Endothelial cell of umbilical vein (primary cell): Measurements from ENCODE around the gene SEC61G. TPM values are rescaled to one million over a fixed set of nuclear protein-coding genes. Genes with fewer than 3 reads are reported as not detected.

Experiments used
- BruUV-seq: library from RNA; stranded (reverse); fragments of 400-500 nt; replicated peaks from 2 replicates; lab custom pipeline; 2021; lab: Mats Ljungman, UMichigan
- CTCF ChIA-PET: fragments of 300-600, 350-600 bp; sonication (Branson Sonifier 250); formaldehyde crosslinking; loops from one replicate; lab custom pipeline; 2021; ENCODE audit warnings: antibody characterized with exemption, inconsistent platforms; lab: Charles Lee
- POLR2A ChIA-PET: fragments of 300-600, 350-600 bp; sonication (Branson Sonifier 250); formaldehyde crosslinking; loops from one replicate; lab custom pipeline; 2021; ENCODE audit warnings: antibody characterized with exemption, inconsistent platforms; lab: Charles Lee
- DNase-seq: peaks from one replicate; pipeline ENCODE4 v3.0.0-alpha.2; 2011; ENCODE audit warnings: low read depth, low spot score
- FAIRE-seq: peaks from 2 replicates; lab custom pipeline; 2011; peaks lifted over from hg19 to GRCh38; lab: Jason Lieb, UNC
- H2AFZ ChIP-seq: 2 replicates; pipeline ENCODE4 v1.6.0; 2012; ENCODE audit warnings: low read depth, low read length, control low read depth, inconsistent platforms
- H3K27ac ChIP-seq: 2 replicates; pipeline ENCODE4 v1.5.1; 2011; ENCODE audit warnings: low read depth, mild to moderate bottlenecking, control low read depth, low read length, moderate library complexity; ENCODE audit not compliant: insufficient read depth
- H3K27me3 ChIP-seq, 2 experiments: 2 replicates each; pipeline versions ENCODE4 v1.6.0 to v1.6.1; 2011; ENCODE audit warnings: low read length in 2 of 2, mixed read lengths in 1 of 2; ENCODE audit not compliant: control insufficient read depth in 2 of 2, insufficient read depth in 2 of 2
- H3K36me3 ChIP-seq, 2 experiments: 2 replicates in 1 of 2; 3 replicates in 1 of 2; pipeline ENCODE4 v1.5.1; 2011; ENCODE audit warnings: low read length in 2 of 2, mild to moderate bottlenecking in 1 of 2, moderate library complexity in 1 of 2; ENCODE audit not compliant: control insufficient read depth in 2 of 2, insufficient read depth in 2 of 2; ENCODE audit errors: extremely low read depth in 1 of 2
- H3K4me1 ChIP-seq: 3 replicates; pipeline ENCODE4 v1.5.1; 2011; ENCODE audit warnings: mild to moderate bottlenecking, low read length; ENCODE audit not compliant: control insufficient read depth, insufficient read depth; ENCODE audit errors: extremely low read depth
- H3K4me2 ChIP-seq: 2 replicates; pipeline ENCODE4 v1.6.1; 2011; ENCODE audit warnings: low read length, control low read depth, mixed read lengths; ENCODE audit not compliant: insufficient read depth
- H3K4me3 ChIP-seq, 3 experiments: fragments of 200-600 bp in 1 of 3; sonication (generic), shearing (Covaris generic) in 1 of 3; replicated peaks in 1 of 3; 2 replicates each; pipeline ENCODE4 v1.5.1; 2011 to 2016; ENCODE audit warnings: control low read depth in 3 of 3, low read length in 3 of 3, mild to moderate bottlenecking in 2 of 3, inconsistent platforms in 1 of 3, low read depth in 1 of 3, moderate library complexity in 1 of 3; ENCODE audit not compliant: insufficient read depth in 1 of 3
- H3K79me2 ChIP-seq: 2 replicates; pipeline ENCODE4 v1.6.0; 2012; ENCODE audit warnings: low read length, inconsistent platforms; ENCODE audit not compliant: control insufficient read depth, insufficient read depth
- H3K9ac ChIP-seq: replicated peaks from 2 replicates; pipeline ENCODE3; 2011; ENCODE audit warnings: low read length, control low read depth; ENCODE audit not compliant: insufficient read depth; ENCODE audit errors: extremely low read depth
- H3K9me1 ChIP-seq: replicated peaks from 3 replicates; pipeline ENCODE4 v1.6.0; 2011; ENCODE audit warnings: mild to moderate bottlenecking, low read length; ENCODE audit not compliant: control insufficient read depth, insufficient read depth; ENCODE audit errors: extremely low read depth
- H3K9me3 ChIP-seq: replicated peaks from 2 replicates; pipeline ENCODE4 v1.5.1; 2012; ENCODE audit warnings: low read length, inconsistent platforms; ENCODE audit not compliant: control insufficient read depth, insufficient read depth
- H4K20me1 ChIP-seq: replicated peaks from 2 replicates; pipeline ENCODE3; 2011; ENCODE audit warnings: mild to moderate bottlenecking, low read length; ENCODE audit not compliant: control insufficient read depth, insufficient read depth; ENCODE audit errors: extremely low read depth
- CTCF ChIP-seq, 2 donors: IDR thresholded peaks; 1 replicate in 1 of 2; 2 replicates in 1 of 2; pipeline ENCODE4 v1.5.1; 2011; ENCODE audit warnings: low read length in 2 of 2, mild to moderate bottlenecking in 2 of 2, moderate library complexity in 2 of 2, control low read depth in 1 of 2, inconsistent platforms in 1 of 2, low read depth in 1 of 2; ENCODE audit not compliant: insufficient read depth in 1 of 2; ENCODE audit errors: extremely low read depth in 1 of 2
- EZH2 ChIP-seq: IDR thresholded peaks from 2 replicates; pipeline ENCODE4 v1.6.1; 2012; ENCODE audit warnings: borderline replicate concordance, low read depth, mild to moderate bottlenecking, moderate library complexity, low read length, inconsistent platforms; ENCODE audit not compliant: severe bottlenecking
- FOS ChIP-seq: IDR thresholded peaks from 2 replicates; pipeline ENCODE4 v1.6.1; 2011; ENCODE audit warnings: mild to moderate bottlenecking, low read length, moderate library complexity, borderline replicate concordance; ENCODE audit not compliant: insufficient read depth
- GATA2 ChIP-seq: IDR thresholded peaks from 2 replicates; pipeline ENCODE4 v1.7.0; 2011; ENCODE audit warnings: low read depth, mild to moderate bottlenecking, moderate library complexity, mixed read lengths, low read length; ENCODE audit not compliant: insufficient read length, insufficient read depth
- JUN ChIP-seq: IDR thresholded peaks from 2 replicates; pipeline ENCODE4 v1.6.1; 2011; ENCODE audit warnings: borderline replicate concordance, low read depth; ENCODE audit not compliant: insufficient read length, insufficient read depth
- MAX ChIP-seq: IDR thresholded peaks from 2 replicates; pipeline ENCODE4 v1.6.1; 2011; ENCODE audit not compliant: insufficient read depth, insufficient read length
- MYC ChIP-seq: IDR thresholded peaks from one replicate; pipeline ENCODE4 v1.6.1; 2011; ENCODE audit warnings: mild to moderate bottlenecking, low read depth, low read length
- POLR2A ChIP-seq: IDR thresholded peaks from 2 replicates; pipeline ENCODE4 v1.6.1; 2012; ENCODE audit warnings: low read depth, mild to moderate bottlenecking, control low read depth, low read length
- POLR2AphosphoS5 ChIP-seq: IDR thresholded peaks from 2 replicates; pipeline ENCODE4 v1.6.1; 2012; ENCODE audit warnings: low read depth, mild to moderate bottlenecking, control low read depth, low read length, moderate library complexity; ENCODE audit not compliant: insufficient read depth
- dilution Hi-C: fragments of 300-500 bp; cut with MboI; formaldehyde crosslinking; loops from one replicate; pipeline ENCODE4 v1.15.0; 2019; ENCODE audit warnings: low sequenced_read_pairs; ENCODE audit not compliant: extremely low pct_ligation_motif_present
- intact Hi-C: fragments of 100-400 bp; cut with micrococcal nuclease; formaldehyde crosslinking; loops from one replicate; pipeline ENCODE4 v1.10.0; 2022
- polyA plus RNA-seq, 4 experiments: library from polyadenylated mRNA; depleted of rRNA in 3 of 4; stranded (reverse) in 3 of 4; unstranded in 1 of 4; fragments of >200 nt; gene quantifications; 2 replicates each; pipeline versions ENCODE4 v1.2.1 to v1.2.3, GENCODE V29; 2011 to 2012; ENCODE audit warnings: missing spikeins in 1 of 4
- total RNA-seq: library from RNA; stranded (reverse); gene quantifications from 2 replicates; pipeline ENCODE4 v1.2.3, GENCODE V29; 2021

The SEC61G gene
- total and polyA plus RNA-seq, 2 donors (not counting 3 experiments of a cell fraction or from before 2014, with no cell fraction given): 201 to 401 TPM

- Histone ChIP-seq H4K20me1 (no peaks in the 10 kb centered on the region), H3K9me1 (no peaks in the 10 kb centered on the region), H3K4me2 (no peak overlapping the region), H3K79me2 (no peaks in the 10 kb centered on the region), H3K27ac (no peak overlapping the region), H3K27me3 (peaks cover 20 to 41% of the 10 kb centered on the region in 2 experiments), H2AFZ (no peak overlapping the region), H3K9me3 (no peaks in the 10 kb centered on the region), H3K4me3 (no peak overlapping the region), H3K4me1 (no peaks in the 10 kb centered on the region), H3K36me3 (no peaks in the 10 kb centered on the region), H3K9ac (no peak overlapping the region)
- ChIA-PET POLR2A (no interaction called here), CTCF (interaction anchor here (0.9 to 1.4 kb wide), 3 partner anchors 11 to 456 kb away, joined by 3 to 5 read pairs (median 3); no protein-coding TSS in a partner anchor)
- no TSS peak for BruUV-seq
- DNase-seq: peak; percentile 23
- TF ChIP-seq MYC (no peak), CTCF (IDR thresholded peaks at IDR 0.05; ENCODE audit: extremely low read depth in 1 of 2, insufficient read depth in 1 of 2, low read depth in 1 of 2, low read length in 2 of 2) (no peak), FOS (no peak), GATA2 (no peak), POLR2AphosphoS5 (no peak), MAX (no peak), POLR2A (no peak), JUN (no peak), EZH2 (no peak)
- no peak for FAIRE-seq
- dilution Hi-C loops (no loop called here), intact Hi-C loops (no loop called here)
Measured at GRCh38 chr7:54799792-54800191, 40.8 kb upstream of the SEC61G start.
